ENCODE measurements around the gene GMIP.
A peak's percentile ranks its signal among the peaks of the same experiment; 100 is the strongest.

Gene GMIP

DNA sequence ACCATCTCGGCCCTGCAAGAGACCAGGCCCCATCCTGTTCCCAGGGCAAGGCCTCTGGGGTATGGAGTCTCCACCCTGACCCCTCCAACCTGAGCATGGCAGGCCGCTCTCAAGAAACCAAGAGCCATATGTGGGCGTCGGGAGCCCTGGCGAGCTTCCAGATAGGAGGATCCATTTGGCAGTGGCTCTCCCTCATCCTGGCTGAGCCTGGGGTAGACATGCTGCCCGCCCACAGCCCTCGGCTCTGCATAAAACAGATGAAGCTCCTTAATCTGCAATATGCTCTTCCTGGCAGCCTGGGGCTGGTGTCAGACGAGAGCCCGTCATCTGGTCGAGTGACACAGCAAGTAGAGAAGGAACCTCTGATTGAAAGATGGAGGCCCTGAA lies 13.9 kb upstream of the GMIP start:
- no peak for DNase-seq (ENCODE audit: low read depth in 3 of 3)

GRCh38 chr19:19656451-19657396 lies 13.3 kb upstream of the GMIP start:
- no peak for DNase-seq (ENCODE audit: low read depth in 3 of 3)

DNA sequence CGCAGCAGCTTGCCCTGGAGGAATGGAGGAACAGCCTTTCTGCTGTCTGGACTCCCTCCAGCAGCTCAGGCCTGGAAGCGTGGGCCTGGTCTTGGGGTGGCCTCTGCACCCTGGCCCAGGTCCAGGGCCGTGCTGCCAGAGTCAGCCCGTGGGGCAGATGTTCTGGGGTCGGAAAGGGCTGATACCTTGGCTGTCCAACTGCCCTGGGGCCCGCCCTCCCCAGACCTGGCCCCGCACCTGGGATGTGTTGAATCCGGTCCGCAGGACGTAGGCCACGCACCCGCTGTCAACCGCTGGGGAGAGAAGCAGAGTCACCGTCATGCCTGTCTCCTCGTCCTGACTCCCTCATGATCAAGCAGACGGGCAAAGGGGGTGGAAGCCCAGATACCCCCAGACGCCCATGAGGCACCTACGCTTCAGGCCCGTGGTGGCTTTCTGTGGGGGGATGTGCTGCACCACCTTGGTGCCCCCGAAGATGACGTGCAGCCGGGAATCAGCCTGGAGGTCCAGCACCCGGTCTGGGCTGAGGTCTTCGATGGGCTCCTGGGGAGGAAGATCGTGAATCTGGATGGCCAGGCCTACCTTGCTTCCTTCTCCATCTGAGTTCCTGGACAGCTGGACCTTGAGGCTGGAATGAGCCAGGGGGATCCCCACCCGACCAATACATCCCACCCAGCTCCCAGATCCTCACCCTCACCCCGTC lies 12.3 kb upstream of the GMIP start:
- no peak for DNase-seq (ENCODE audit: low read depth in 3 of 3)

DNA sequence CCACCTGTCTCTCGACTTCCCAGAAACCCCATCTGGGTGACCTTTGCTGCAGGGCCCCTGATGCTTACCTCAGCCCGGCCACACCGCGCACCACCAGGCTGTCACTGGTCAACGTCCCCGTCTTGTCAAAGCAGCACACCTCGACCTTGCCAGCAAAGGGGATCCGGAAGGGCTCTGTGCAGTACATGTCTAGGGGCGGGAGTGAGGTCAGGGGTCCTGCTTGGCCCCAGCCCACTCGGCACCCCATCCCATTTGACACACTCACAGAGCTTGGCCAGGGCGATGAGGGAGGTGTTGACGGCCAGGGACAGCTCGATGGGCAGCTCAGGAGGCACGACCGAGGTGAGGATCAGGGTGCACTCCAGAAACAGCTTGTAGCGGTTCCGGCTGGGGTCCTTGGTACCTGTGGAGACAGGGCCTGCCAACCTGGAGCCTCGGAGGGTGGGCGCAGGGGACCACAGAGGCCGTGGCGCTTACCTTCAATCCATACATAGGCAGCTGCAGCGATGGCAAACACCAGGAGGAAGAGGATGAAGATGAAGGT lies 11.7 kb upstream of the GMIP start:
- DNase-seq (ENCODE audit: low read depth in 3 of 3): no peak

DNA sequence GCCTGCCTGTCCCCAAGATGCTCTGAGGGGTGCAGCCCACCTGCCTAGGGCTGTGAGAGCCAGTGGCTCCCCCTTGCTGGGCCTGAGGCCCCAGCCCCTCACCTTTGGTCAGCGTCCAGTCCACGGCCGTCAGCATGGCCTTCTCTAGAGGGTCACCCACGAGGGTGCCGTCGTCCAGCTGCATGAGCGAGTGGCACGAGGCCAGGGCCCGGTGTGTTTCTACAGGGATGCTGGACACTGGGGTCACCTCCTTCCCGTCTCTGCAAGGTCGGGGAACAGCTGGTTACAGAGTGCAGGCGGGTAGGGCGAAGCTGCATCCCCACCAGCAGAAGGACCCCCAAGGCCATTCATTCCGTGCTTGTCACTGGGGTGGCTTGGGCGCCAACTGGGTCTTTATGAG lies 11.0 kb upstream of the GMIP start:
- DNase-seq (ENCODE audit: low read depth in 3 of 3): no peak

DNA sequence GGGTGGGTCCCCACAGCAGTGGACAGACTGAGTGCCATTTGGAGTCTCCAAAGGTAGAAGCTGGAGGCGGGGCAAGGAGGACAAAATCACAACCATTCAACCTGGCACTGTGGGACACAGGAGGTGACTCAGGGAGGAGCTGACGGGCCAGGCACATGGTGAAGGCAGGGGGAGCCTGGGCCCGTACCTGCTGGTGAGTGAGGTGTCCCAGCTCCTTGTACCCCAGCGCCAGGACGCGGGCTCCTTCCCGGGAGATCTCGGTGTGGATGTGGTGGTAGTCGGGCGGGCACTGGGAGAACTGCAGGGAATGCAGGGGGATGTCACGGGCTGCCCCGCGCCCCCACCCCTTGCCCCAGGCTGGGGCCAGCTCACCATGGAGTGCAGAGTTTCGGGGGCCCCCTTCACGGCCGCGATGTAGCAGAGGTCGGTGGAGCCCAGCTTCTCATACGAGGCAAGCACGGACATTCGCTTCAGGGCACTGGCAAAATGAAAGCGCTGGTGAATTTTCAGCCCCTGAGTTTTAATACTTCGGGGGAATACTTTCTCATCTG lies 10.2 kb upstream of the GMIP start:
- no peak for DNase-seq (ENCODE audit: low read depth in 3 of 3)

- no peak for DNase-seq (ENCODE audit: low read depth in 3 of 3)
Measured at GRCh38 chr19:19652482-19653295, 9.2 kb upstream of the GMIP start.

DNA sequence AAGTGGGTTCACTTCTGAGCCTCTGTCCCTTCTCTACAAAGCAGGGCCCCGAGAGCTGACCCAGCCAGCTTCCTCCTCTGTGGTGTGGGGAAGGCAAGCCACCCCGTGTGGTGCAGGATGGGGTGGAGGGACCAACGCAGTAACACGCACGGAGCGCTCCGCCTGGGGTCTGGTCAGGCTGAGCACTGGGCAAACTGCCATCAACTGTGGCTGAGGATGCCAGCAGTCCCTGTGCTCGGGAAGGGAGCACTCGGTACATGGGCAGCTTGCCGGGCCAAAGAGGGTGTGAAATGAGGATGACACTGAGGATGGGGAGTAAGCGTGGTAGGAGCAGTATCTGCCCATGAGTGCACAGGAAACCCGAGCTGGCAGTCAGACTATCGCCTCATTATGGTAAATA lies 7.6 kb upstream of the GMIP start:
- no peak for DNase-seq (ENCODE audit: low read depth in 3 of 3)

DNA sequence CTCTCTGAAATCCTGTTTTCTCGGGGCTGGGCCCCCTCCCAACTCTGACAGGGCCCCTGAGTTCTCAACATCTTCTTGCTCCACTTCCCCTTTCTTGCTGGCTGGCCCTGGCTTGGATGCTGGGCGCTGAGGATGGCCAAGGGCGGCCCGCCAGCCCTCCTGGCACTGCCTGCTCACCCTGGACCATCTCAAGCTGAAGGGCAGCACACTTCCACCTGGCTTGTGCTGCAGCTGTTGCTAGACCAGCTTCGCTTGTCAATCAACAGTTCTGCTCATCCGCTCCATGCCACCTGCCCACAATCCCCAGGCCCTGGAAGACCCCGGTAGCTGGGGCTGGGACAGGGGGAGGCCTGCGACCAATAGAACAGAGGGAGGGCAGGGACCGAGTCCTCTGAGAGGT lies 6.9 kb upstream of the GMIP start:
- no peak for DNase-seq (ENCODE audit: low read depth in 3 of 3)

GRCh38 chr19:19649580-19649995 lies 6.1 kb upstream of the GMIP start:
- DNase-seq (ENCODE audit: low read depth in 3 of 3): no peak

DNA sequence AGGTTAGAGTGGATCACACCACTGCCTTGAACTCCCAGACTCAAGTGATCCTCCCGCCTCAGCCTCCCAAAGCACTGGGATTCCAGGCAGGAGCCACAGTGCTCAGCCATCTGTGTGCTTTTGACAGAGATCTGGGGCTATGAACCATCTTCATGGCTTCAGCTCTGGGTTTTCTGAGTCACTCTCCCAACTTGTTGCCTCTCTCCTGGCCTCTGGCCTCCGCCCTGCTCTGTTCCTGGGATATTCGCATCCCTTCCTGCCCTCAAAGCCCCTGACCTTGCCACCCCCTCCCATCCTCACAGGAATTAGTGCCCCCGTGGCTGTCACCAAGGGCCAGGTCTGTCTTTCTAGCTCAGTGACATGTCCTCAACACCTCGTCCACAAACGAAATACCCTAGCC lies 5.7 kb upstream of the GMIP start:
- DNase-seq (ENCODE audit: low read depth in 3 of 3): no peak

DNA sequence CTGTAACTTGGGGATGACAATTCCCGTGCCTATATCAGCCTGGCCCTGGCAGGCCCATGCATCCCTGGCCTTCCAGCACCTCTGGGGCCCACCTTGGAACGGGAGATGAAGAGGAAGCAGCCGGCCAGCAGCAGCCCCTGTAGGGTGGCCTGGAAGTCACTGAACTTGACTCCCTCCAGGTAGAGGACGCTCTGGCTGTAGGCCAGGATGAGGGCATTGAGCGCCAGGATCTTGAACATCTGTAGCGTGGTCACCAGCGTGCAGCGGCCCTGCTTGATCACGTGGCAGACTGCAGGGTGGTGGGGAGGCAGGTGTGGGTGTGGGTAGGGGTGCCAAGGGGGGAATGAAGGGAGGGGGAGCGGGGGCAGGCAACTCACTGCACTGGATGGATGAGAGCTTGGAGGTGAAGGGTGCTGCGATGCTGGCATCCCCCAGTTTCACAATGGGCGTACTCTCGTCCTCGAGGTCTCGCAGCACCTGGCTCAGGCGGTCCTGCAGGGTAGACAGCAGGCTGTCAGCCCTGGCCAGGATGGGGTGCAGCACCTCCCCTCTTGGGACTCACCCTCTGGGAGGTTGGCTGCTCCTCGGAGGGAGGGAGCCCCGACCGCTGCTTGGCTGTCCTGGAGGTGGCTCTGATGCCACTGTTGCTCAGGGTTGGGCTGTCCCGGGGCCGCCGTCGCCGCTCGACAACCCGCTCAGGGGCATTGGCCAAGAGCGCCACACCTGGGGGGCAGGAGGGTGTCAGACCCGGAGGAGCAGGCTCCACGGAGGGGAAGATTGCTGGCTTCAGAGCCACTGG lies 3.8 kb upstream of the GMIP start:
- no peak for DNase-seq (ENCODE audit: low read depth in 3 of 3)

DNA sequence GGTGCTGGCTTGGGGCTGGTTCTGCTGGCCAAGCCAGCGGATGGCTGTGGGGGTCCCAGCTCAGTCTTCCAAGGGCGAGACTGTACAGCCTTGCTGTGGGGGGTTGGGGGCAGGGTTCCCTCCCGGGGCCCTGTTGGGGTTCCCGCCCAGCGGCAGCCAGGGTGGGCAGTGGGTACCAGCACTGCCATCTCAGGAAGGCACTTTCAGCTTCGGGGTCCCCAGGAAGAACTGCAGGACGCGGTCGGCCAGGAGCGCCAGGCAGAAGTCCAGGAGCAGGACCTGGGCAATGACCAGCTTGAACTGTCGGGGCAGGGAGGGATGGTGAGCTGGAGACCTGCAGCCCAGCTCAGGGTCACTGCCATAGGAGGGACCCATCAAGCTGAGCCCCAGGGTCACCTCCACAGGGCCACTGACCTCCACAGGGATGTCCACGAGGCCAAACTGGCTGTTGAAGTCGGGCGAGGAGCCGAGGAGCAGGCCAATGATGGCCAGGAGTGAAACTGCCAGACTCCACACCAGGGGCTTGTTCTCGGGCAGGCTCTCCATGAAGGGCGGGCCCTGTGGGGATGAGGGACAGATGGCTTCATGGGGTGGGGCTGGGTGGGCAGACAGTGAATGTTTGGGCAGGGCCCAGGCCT lies 1.9 kb upstream of the GMIP start:
- DNase-seq (ENCODE audit: low read depth in 3 of 3): no peak

DNA sequence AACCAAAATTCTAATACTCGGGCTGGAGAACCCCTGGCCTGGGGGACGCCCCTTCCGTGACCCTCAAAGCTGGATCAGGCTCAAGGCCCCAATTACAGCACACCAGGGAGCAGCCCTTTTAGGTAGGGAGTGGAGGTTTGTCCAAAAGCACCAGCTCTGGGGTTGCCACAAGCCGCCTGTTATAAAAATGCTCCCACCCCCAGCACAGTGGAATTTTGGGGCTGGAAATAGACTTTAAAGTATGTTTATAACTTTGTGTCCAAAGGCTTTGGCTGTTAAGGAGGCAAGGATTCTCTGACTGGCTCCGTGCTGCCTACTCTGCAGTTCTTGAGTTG lies 564 bp upstream of the GMIP start:
- no peak for DNase-seq (ENCODE audit: low read depth in 3 of 3)

DNA sequence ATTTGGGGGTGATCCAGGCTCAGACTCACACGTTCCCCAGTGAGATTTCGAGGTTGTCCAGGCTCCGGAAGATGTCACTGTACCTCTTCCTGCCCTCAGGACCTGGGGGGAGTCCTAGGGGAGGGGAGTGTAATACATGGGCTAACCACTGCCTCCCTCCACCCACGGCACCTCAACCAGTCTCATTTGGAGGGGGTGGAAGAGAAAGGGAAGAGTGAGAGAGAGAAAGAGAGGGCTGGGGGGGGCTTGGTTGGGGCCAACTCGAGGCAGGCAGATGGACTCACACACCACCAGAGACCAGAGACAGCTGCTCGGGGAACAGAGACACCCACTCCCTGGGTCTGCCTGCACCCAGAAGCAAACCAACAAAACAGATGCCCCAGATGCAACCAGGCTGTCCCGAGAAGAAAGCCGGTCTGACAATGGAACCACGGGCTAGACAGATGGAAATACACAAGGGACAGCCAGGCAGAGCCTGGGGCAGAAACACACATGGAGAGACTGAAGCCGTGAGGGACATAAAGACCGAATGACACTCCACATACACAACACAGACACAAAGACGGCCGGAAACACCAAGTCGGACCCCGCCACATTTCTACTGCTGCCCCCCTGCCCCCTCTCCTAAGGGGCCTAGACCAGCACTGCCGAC lies 825 bp downstream of the GMIP start:
- DNase-seq (ENCODE audit: low read depth in 3 of 3): peak in 2 of 3 experiments; percentile 30 to 32

- no peak for DNase-seq (ENCODE audit: low read depth in 3 of 3)
Measured at GRCh38 chr19:19637523-19638251, 5.8 kb downstream of the GMIP start.

DNA sequence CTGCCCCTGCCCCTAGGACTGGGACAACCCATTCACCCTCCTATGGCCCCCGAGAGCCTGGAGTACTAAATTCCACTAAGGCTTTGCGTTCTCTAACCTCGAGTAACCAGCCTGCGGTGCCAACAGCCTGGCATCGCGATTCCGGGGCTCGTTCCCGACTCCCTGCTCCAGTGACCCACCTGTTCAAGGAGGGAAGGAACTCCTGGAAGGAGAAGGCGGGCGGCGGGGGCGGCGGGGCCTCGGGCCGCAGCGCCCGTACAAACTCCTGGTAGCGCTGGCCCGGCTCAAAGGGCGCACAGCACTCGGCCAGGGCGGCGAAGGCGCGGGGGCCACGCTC lies 6.3 kb downstream of the GMIP start:
- no peak for DNase-seq (ENCODE audit: low read depth in 3 of 3)

DNA sequence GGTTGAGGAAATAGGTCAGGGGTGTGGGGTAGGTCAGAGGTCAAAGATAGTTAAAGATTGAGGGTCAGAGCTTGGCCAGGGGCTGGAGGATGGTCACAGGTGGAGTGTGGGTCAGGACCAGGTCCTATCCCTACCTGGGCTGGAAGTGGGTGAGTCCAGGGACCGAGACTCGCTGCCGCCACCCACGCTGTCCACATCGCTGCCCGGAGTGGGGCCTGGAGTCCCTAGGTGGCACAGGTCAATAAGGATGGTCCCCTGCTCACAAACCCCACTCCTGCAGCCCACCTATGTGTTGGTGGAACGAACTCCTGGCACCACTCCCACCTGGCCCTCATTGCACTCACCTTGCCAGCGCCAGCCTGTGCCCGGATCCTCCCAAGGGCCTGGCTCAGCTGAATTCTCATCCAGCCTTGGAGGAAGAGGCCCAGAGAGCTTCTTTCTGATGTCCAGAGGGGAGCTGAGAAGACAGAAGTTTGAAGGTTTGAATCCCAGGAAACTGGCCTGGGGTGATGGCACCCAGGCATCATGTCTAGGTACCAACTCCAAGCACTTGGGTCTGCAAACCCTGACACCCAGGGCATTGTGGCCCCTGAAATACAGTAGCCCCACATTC lies 6.8 kb downstream of the GMIP start:
- DNase-seq (ENCODE audit: low read depth in 3 of 3): no peak

DNA sequence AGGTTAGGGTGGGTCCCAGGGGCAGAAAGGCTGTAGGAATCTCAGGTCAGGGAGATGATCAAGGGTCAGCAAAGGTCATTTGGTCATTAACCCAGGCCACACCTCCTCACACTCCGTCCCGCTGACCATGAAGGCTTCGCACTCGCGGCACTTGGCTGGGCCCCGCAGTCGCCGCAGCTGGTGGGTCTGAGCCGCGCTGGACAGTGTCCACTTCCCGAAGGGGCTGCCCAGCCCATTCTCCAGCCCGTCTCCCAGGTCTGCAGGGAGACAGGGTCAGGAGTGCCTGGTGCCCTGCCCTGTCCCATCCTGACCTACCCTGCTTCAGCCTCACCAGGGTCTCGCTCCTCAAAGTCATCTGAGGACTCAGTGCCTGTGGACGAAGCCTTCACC lies 8.1 kb downstream of the GMIP start:
- DNase-seq (ENCODE audit: low read depth in 3 of 3): no peak
